NB4 (cell line): ENCODE results near the gene TTC21B.

Experiments used
- POLR2A ChIP-seq: IDR thresholded peaks from 2 replicates; pipeline ENCODE4 v1.6.1; 2011; ENCODE audit warnings: mild to moderate bottlenecking; ENCODE audit not compliant: insufficient read length; ENCODE audit errors: extremely low read depth
- TF ChIP-seq, protein P1 (sequence below): IDR thresholded peaks from one replicate; pipeline ENCODE4 v1.5.1; 2012; ENCODE audit warnings: low read depth, low read length

GRCh38 chr2:165891943-165892342 lies 61.6 kb downstream of the TTC21B start:
- TF ChIP-seq, protein P1, sequence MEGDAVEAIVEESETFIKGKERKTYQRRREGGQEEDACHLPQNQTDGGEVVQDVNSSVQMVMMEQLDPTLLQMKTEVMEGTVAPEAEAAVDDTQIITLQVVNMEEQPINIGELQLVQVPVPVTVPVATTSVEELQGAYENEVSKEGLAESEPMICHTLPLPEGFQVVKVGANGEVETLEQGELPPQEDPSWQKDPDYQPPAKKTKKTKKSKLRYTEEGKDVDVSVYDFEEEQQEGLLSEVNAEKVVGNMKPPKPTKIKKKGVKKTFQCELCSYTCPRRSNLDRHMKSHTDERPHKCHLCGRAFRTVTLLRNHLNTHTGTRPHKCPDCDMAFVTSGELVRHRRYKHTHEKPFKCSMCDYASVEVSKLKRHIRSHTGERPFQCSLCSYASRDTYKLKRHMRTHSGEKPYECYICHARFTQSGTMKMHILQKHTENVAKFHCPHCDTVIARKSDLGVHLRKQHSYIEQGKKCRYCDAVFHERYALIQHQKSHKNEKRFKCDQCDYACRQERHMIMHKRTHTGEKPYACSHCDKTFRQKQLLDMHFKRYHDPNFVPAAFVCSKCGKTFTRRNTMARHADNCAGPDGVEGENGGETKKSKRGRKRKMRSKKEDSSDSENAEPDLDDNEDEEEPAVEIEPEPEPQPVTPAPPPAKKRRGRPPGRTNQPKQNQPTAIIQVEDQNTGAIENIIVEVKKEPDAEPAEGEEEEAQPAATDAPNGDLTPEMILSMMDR, result no peak
- TF ChIP-seq POLR2A, result no peak
